HepG2 (cell line): ENCODE measurements around the gene ARVCF. TPM values are rescaled to one million over a fixed set of nuclear protein-coding genes. Genes with fewer than 3 reads are reported as not detected.

ENCODE experiments used
- ARID2 ChIP-seq: sonication (generic); formaldehyde crosslinking; IDR thresholded peaks from 2 replicates; pipeline ENCODE4 v1.8.1; 2022; ENCODE audit warnings: mild to moderate bottlenecking, missing genetic modification reagents, borderline replicate concordance
- ARID4A ChIP-seq: sonication (generic); formaldehyde crosslinking; IDR thresholded peaks from 2 replicates; pipeline ENCODE4 v1.5.0; 2020; ENCODE audit warnings: mild to moderate bottlenecking, missing genetic modification reagents, borderline replicate concordance
- ETV6 ChIP-seq: sonication (generic); formaldehyde crosslinking; conservative IDR thresholded peaks from 2 replicates; pipeline ENCODE4 v1.4.0; 2020; ENCODE audit warnings: missing genetic modification reagents
- EZH2 ChIP-seq: conservative IDR thresholded peaks from 2 replicates; pipeline ENCODE4 v1.6.1; 2012; ENCODE audit warnings: mild to moderate bottlenecking, low read depth, low read length, moderate library complexity
- KDM5A ChIP-seq: fragments of 200-600 bp; sonication (generic); IDR thresholded peaks from 2 replicates; pipeline ENCODE4 v1.7.0; 2018; ENCODE audit warnings: antibody characterized with exemption, mild to moderate bottlenecking, low read length, borderline replicate concordance
- MAZ ChIP-seq, 2 experiments: sonication (generic) in 1 of 2; formaldehyde crosslinking in 1 of 2; IDR thresholded peaks; 2 replicates each; pipeline versions ENCODE4 v1.5.0 to v1.6.1; 2012 to 2020; ENCODE audit warnings: low read depth in 2 of 2, mild to moderate bottlenecking in 2 of 2, borderline replicate concordance in 1 of 2, improper control_type of control experiment in 1 of 2, low read length in 1 of 2, missing genetic modification reagents in 1 of 2, moderate library complexity in 1 of 2
- REPIN1 ChIP-seq: sonication (generic); formaldehyde crosslinking; IDR thresholded peaks from 2 replicates; pipeline ENCODE4 v1.8.0; 2022; ENCODE audit warnings: missing genetic modification reagents, low read depth, mild to moderate bottlenecking, borderline replicate concordance
- RFXAP ChIP-seq: sonication (generic); formaldehyde crosslinking; IDR thresholded peaks from 2 replicates; pipeline ENCODE4 v1.4.0; 2020; ENCODE audit warnings: missing genetic modification reagents, borderline replicate concordance
- TFE3 ChIP-seq: IDR thresholded peaks from 2 replicates; pipeline ENCODE4 v1.6.1; 2016
- ZFX ChIP-seq: sonication (generic); formaldehyde crosslinking; IDR thresholded peaks from 2 replicates; pipeline ENCODE4 v1.4.0; 2020; ENCODE audit warnings: mild to moderate bottlenecking, low read depth, missing genetic modification reagents, moderate library complexity
- ZNF143 ChIP-seq: sonication (generic); formaldehyde crosslinking; IDR thresholded peaks from 2 replicates; pipeline ENCODE4 v1.4.0; 2020; ENCODE audit warnings: missing genetic modification reagents
- ZNF350 ChIP-seq: sonication (generic); formaldehyde crosslinking; IDR thresholded peaks from 2 replicates; pipeline ENCODE4 v1.4.0; 2020; ENCODE audit warnings: mild to moderate bottlenecking, low read depth, missing genetic modification reagents, borderline replicate concordance
- ZNF550 ChIP-seq: sonication (generic); formaldehyde crosslinking; IDR thresholded peaks from 2 replicates; pipeline ENCODE4 v1.4.0; 2020; ENCODE audit warnings: mild to moderate bottlenecking, missing genetic modification reagents, borderline replicate concordance
- ZNF563 ChIP-seq: sonication (generic); formaldehyde crosslinking; IDR thresholded peaks from 2 replicates; pipeline ENCODE4 v1.8.0; 2022; ENCODE audit warnings: mild to moderate bottlenecking, moderate library complexity, missing genetic modification reagents
- polyA plus RNA-seq, 8 experiments: library from polyadenylated mRNA; depleted of rRNA in 3 of 8; stranded (reverse) in 7 of 8; unstranded in 1 of 8; fragments of >200 nt; fragmentation: Illumina TruSeq in 4 of 8; extraction: Trizol in 4 of 8; gene quantifications; 2 replicates each; pipeline versions ENCODE4 v1.2.1 to v1.2.3, GENCODE V29; 2011 to 2016; ENCODE audit warnings: low read depth in 4 of 8, missing spikeins in 1 of 8, mixed read lengths in 1 of 8; ENCODE audit not compliant: insufficient read depth in 1 of 8
- total RNA-seq, 5 experiments: library from RNA; depleted of rRNA; stranded (reverse); fragments of >200 nt; fragmentation: Illumina TruSeq; extraction: Trizol; gene quantifications; 2 replicates each; pipeline ENCODE4 v1.2.3, GENCODE V29; 2016; ENCODE audit warnings: low read depth in 1 of 5
- TF ChIP-seq, protein P1 (sequence below): sonication (generic); formaldehyde crosslinking; IDR thresholded peaks from 2 replicates; pipeline ENCODE4 v1.5.1; 2020; ENCODE audit warnings: mild to moderate bottlenecking, moderate library complexity, missing genetic modification reagents
- TF ChIP-seq, protein P2 (sequence below): conservative IDR thresholded peaks from 2 replicates; pipeline ENCODE4 v1.6.1; 2018; ENCODE audit warnings: missing genetic modification reagents

Gene ARVCF
- total and polyA plus RNA-seq, 2 of the 13 experiments (the other 11 are each of a cell fraction or from before 2014, with no cell fraction given): 16.4 to 17.7 TPM

- TF ChIP-seq ZNF563 (CRISPR knock-in tag) (no peak), EZH2 (no peak), ZNF143 (CRISPR knock-in tag) (no peak), KDM5A (peak; percentile 49; the same call in 1 of the 2 replicates), ZFX (CRISPR knock-in tag) (peak; percentile 68), ARID4A (CRISPR knock-in tag) (peak; percentile 47), REPIN1 (0 out of 2 replicates have a peak, but pooled peaks have one; percentile 16), RFXAP (CRISPR knock-in tag) (peak; percentile 36; the same call in 1 of the 2 replicates), MAZ (IDR thresholded peaks at IDR 0.05; ENCODE audit: borderline replicate concordance, low read depth, low read length) (no peak), MAZ (CRISPR knock-in tag; IDR thresholded peaks at IDR 0.05; ENCODE audit: low read depth) (peak; percentile 4; the same call in 1 of the 2 replicates), TFE3 (CRISPR knock-in tag) (peak; percentile 83), ZNF550 (CRISPR knock-in tag) (0 out of 2 replicates have a peak, but pooled peaks have one; percentile 57), ETV6 (CRISPR knock-in tag) (no peak; the same call in 1 of the 2 replicates), ARID2 (CRISPR knock-in tag) (0 out of 2 replicates have a peak, but pooled peaks have one; percentile 42), ZNF350 (CRISPR knock-in tag) (0 out of 2 replicates have a peak, but pooled peaks have one; percentile 7)
- TF ChIP-seq, protein P1, sequence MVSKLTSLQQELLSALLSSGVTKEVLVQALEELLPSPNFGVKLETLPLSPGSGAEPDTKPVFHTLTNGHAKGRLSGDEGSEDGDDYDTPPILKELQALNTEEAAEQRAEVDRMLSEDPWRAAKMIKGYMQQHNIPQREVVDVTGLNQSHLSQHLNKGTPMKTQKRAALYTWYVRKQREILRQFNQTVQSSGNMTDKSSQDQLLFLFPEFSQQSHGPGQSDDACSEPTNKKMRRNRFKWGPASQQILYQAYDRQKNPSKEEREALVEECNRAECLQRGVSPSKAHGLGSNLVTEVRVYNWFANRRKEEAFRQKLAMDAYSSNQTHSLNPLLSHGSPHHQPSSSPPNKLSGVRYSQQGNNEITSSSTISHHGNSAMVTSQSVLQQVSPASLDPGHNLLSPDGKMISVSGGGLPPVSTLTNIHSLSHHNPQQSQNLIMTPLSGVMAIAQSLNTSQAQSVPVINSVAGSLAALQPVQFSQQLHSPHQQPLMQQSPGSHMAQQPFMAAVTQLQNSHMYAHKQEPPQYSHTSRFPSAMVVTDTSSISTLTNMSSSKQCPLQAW (CRISPR knock-in tag): no peak; the same call in none of the 2 replicates
- TF ChIP-seq, protein P2, sequence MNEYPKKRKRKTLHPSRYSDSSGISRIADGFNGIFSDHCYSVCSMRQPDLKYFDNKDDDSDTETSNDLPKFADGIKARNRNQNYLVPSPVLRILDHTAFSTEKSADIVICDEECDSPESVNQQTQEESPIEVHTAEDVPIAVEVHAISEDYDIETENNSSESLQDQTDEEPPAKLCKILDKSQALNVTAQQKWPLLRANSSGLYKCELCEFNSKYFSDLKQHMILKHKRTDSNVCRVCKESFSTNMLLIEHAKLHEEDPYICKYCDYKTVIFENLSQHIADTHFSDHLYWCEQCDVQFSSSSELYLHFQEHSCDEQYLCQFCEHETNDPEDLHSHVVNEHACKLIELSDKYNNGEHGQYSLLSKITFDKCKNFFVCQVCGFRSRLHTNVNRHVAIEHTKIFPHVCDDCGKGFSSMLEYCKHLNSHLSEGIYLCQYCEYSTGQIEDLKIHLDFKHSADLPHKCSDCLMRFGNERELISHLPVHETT (CRISPR knock-in tag): no peak
Measured at GRCh38 chr22:20021196-20022181, 4.9 kb upstream of the ARVCF start (continued).
